Fibroblast of pulmonary artery (primary cell): ENCODE results near the gene ANKS1B.
"Not testable (repeated sequence)": the region's sequence is repeated elsewhere in the genome, so short reads cannot be mapped to it uniquely, and the experiment has no call there.

Experiments used
- DNase-seq: peaks from one replicate; pipeline ENCODE4 v3.0.0-alpha.2; 2010; ENCODE audit warnings: low read depth
- H3K4me3 ChIP-seq: replicated peaks from 2 replicates; pipeline ENCODE4 v1.5.1; 2011; ENCODE audit warnings: low read depth, mild to moderate bottlenecking, control low read depth, low read length, moderate library complexity
- CTCF ChIP-seq: IDR thresholded peaks from 2 replicates; pipeline ENCODE4 v1.5.1; 2011; ENCODE audit warnings: mild to moderate bottlenecking, control low read depth, low read length, inconsistent platforms; ENCODE audit errors: missing control alignments

The ANKS1B gene

DNA sequence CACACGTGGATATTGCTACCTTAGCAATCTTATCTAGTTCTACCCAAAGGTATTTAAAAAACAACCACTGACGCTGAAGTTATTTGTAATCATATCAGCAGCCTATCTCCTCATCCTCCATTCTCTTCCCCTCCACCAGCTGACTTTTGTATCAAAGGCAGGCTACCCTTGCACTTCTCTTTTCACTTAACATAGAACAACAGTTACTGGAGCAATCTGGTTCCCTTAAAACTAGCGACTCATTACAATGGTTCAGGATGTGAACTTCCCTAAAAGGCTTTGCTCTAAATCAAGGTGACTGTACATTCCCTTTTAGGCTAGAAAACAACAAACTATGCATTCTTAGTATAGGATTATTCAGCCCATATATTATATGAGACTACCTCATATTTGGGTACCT lies 935.0 kb downstream of the ANKS1B start:
- DNase-seq = no peak
- TF ChIP-seq CTCF = no peak

GRCh38 chr12:99045158-99045557 lies 939.6 kb downstream of the ANKS1B start:
- H3K4me3 ChIP-seq = no peak overlapping the region
- DNase-seq = no peak
- TF ChIP-seq CTCF = no peak

More for the DNA sequence above, 935.0 kb downstream of the ANKS1B start:
- H3K4me3 ChIP-seq = no peak overlapping the region

DNA sequence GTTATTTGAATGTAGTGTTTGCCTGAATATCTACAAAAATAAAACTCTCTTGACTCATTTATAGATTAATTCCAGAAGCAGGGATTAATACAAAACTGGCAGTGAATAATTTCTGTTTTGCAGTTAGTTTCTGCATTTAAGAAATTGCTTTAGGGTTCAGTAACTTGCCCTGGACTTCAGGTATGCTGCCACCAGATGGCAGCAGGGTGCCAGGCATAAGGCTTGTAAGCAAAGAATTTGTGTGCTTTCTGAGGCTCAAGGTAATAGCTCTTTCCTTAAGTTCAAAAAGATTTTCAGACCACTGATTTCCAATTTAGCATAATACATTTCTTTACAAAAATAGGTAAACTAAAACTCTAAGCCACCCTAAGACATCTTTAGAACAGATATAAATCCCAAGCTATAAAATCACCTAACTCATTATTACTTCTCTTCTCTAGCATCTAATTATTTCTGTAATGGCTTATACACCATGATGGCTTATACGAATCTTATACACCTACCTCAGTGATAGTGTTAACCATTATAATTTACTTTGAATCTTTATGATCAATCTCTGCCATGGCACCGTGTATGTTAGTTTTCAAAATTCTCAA lies 941.3 kb downstream of the ANKS1B start:
- TF ChIP-seq CTCF = peak; percentile 97
- H3K4me3 ChIP-seq = no peak overlapping the region
- DNase-seq = peak; percentile 75

GRCh38 chr12:99042226-99042625 lies 942.5 kb downstream of the ANKS1B start:
- H3K4me3 ChIP-seq = no peak overlapping the region
- no peak for DNase-seq
- no peak for TF ChIP-seq CTCF

- H3K4me3 ChIP-seq = no peak overlapping the region
- no peak for TF ChIP-seq CTCF
- DNase-seq = no peak
These were observed 945.2 kb downstream of the ANKS1B start for GRCh38 chr12:99039367-99040120.

- DNase-seq = no peak
- TF ChIP-seq CTCF = no peak
- H3K4me3 ChIP-seq = no peak overlapping the region
These were observed 948.2 kb downstream of the ANKS1B start for GRCh38 chr12:99036566-99036965.

GRCh38 chr12:99035803-99036202 lies 948.9 kb downstream of the ANKS1B start:
- DNase-seq = no peak
- H3K4me3 ChIP-seq = no peak overlapping the region
- TF ChIP-seq CTCF = no peak

DNA sequence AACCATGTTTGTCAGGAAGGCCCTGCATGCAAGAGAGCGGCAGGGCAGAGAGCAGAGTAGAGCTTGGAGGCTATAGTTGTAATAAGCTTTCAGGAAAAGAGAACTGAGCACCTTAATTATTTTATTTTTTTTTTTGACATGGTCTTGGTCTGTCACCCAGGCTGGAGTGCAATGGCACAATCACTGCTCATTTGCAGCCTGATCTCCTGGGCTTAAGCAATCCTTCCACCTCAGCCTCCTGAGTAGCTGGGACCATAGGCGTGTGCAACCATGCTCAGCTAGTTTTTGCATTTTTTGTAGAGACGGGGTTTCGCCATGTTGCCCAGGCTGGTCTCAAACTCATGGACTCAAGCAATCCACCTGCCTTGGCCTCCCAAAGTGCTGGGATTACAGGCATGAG lies 950.5 kb downstream of the ANKS1B start:
- H3K4me3 ChIP-seq, DNase-seq: not testable (repeated sequence)
